Ureter (tissue), 1 donor: Measurements from ENCODE around the gene ANKRD29. TPM values are rescaled to one million over a fixed set of nuclear protein-coding genes. Genes with fewer than 3 reads are reported as not detected.
"Not testable (repeated sequence)": the region's sequence is repeated elsewhere in the genome, so short reads cannot be mapped to it uniquely, and the experiment has no call there.

Experiments used
- DNase-seq: peaks from one replicate; pipeline ENCODE4 v3.0.0-alpha.2; 2020; ENCODE audit warnings: low spot score
- total RNA-seq: library from RNA; stranded (reverse); gene quantifications from one replicate; pipeline ENCODE4 v1.2.4, GENCODE V29; 2023
- donor health status: DM: yes; HTN: yes; CAD: no.

Gene ANKRD29
- total RNA-seq, 1 donor from 2014 or later: 8.0 TPM

DNA sequence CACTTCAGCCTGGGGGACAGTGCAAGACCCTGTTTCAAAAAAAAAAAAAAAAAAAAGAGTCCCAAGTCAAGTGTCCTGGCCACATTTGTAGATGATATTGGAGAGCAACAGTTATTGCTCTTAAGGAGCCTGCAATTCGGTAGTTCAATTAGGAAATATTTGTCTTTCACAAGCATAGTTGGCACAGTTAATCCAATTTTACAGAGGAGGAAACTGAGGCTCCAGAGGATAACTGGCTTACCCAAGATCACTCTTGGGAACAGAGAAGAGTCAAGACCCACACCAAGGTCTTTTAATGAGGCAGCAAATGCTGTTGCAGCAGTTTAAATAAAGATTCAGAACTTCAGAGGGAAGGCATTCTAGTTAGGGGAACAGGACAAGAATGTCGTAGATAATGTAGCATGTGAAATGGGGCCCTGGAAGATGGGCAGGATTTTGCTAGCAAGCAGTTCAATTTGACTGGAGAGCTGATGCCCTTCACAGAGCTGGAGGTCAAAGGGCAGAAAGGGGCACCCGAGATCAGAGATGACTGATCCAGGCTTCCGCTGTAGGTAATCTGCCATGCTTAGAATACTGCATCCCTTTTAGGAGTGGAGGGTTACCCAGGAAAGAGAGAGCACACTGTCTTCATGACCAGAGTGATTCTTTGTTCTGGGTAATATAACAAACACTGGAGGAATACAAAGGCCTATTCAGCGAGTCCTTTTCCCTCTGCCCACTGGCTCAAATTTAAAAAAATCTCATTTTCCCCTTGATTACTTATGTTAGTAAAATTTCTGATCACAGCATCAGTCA is 79.4 kb downstream of the ANKRD29 start:
- DNase-seq: no peak

DNA sequence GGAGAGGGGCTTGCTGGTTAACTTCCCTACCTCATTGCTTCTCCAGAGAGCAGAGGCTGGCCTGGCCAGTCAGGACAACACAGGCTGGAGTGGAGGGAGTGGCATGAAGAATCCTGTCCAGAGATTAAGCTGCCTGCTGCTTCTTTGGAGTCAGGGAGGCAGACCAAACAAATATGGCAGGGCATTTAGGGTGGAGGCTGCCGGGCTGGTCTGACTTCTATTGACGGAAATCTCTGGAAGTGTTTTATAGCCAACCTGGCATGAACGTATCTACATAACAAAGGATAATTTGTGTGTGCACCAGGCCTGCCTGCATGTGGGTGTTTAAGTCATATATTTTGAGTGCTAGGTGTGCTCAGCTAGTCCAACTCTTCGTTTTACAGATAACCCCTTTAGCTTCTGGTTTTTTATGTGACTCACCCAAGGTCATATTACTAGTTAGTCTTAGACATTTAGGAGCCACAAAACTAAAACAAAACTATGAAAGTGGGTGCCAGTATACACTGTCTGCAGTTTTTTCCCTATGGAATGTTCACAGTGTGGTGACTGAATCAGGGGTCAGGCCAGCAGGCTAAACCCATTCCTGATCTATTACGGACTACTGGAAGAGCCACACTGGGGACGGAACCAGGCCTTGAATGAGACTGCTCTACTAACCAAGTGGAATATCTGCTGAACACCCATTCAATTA is 81.9 kb downstream of the ANKRD29 start:
- DNase-seq: no peak

DNA sequence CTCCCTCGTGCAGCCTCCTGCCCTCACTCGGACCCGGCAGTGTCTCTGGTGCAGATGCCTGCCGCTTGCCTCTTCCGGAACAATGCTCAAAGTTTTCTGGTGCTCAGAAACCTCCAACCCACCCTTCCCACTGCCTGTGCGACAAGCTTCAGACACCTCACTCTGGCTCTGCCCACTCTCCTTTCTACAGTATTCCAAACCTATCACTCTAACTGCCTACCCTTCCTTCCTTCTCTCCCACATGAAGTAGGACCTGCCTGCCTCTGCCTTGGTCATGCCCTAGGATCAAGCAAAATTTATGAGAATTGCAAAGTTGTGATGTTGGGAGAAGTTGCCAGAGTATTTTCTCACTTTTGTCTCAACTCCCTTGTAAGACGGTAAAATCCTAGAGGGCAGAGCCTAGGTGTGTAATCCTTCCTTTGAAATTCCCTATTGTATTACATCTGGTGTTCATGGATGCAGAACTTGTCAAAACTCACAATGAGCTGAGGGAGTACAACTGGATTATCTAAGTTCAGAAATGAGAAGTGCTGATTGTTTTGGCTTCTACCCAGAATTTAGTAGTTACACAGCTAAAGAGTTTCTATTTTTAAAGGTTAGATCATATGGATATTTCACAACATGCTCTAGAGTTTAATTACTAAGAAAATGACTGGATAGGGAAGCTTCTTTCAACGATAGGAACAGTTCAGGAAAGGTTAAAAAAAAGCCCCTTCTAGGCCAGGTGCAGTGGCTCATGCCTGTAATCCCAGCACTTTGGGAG is 83.6 kb downstream of the ANKRD29 start:
- DNase-seq: no peak

DNA sequence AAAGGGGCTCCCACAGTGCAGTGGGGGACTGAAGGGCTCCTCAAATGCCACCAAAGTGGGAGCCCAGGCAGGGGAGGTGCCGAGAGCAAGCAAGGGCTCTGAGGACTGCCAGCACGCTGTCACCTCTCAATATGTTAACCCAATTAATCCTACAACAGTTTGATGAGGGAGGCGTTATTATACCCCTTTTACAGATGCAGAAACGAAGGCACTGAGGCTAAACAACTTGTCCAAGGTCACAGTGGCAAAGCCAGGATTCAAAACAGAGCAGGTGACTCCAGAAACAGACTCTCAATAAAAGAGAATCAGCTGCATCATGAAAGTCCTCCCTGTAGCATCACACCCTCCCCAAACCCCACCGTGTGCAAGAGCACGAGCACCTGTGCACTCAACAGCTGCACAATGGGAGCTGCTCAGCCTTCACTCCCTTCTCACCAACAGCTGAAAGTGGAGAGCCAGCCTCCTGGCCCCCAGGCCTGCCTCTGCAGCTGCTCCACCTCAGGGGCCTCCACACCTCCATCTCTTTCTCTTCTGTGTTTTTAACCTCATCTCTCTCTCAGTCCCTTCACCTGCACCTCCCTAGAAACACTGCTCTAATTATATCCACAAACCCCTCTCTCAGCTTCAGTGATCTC is 84.5 kb downstream of the ANKRD29 start:
- DNase-seq: no peak

DNA sequence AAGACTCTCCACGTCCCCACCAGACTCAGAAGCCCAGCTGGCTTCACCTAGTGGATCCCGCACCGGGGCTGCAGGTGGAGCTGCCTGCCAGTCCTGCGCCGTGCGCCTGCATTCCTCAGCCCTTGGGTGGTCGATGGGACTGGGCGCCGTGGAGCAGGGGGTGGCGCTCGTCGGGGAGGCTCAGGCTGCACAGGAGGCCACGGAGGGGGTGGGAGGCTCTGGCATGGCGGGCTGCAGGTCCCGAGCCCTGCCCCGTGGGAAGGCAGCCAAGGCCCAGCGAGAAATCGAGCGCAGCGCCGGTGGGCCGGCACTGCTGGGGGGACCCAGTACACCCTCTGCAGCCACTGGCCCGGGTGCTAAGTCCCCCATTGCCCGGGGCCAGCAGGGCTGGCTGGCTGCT is 85.2 kb downstream of the ANKRD29 start:
- not testable (repeated sequence) for DNase-seq

DNA sequence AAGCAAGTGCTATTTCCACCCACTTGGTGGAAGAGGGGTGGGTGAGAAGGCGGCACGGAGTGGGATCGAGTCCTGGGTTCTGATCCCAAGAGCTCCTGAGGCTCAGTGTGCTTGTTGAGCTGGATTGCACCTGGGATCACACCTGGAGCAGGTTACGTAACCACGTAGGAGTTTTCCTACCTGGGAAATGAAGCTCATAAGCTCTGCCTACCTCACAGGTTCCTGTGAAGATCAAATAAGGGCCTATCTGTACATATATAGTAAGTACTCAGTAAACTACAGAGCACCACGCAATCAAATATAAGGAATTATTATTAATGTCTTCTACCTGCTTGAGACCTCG is 87.4 kb downstream of the ANKRD29 start:
- no peak for DNase-seq

DNA sequence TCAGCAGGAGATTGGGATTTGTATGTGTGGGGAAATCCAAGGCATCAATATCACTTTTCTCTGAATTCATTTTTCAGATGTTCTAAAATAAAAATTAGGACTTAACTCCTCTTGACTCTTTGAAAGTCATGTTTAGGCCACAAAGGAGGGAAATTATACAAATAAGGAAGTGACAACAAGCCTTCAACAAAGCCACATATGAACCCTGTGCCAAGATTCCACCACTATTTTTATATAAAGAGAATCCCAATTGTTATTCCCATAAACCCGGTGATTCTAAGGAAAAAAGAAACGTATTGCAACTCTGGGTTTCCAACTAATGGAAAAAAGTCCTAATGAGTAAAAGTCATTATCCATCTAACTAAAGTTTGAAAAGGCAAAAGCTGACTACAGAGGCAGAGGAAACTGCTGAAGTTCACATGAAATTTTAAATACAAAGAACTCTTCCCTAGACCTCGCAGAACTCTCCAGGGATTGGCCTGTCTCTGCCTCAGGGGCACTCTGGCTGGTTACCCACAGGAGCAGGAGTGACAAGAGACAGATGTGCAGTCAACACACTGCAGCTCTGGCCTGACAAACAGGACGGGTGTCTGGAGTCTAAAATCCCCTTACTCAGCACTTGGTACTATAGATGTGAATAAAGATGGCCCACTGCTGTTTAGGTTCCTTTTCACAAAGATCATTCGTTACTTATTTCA is 88.0 kb downstream of the ANKRD29 start:
- no peak for DNase-seq

DNA sequence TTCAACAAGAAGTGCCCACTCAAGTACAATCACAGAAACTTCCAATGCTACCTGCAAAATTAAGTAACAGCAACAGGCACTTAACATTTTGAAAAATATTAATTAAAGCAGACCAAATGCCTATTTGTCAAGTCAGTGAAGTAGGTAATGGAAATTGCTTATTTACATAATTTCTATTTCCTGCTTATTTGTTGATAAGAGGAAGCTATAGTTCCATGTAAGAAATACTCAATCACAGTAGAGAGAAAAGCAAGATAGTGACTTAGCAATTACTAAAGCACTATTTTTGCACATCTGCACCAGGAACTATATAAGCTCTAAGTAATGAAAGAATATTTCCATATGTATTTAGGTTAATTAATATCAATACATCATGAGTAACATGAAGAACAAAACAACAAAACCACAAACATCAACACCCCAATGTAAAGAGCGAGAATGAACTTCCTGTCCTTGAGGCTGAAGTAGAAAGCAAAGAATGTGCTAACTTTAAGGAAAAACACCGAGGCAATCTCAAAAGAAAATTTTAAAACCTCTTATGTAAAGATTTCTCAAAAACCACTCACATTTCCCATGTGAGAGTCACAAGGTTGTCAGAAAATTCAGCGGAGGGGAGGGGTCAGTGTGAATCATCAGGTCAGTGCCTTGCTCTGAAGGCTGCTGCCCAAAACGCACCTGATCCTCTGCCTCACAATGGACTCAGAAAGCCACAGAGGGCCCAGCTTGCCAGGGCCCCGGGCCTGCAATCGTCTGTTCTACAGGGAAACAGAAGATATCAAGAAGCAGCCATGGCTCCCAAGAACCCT is 88.9 kb downstream of the ANKRD29 start:
- DNase-seq: no peak

DNA sequence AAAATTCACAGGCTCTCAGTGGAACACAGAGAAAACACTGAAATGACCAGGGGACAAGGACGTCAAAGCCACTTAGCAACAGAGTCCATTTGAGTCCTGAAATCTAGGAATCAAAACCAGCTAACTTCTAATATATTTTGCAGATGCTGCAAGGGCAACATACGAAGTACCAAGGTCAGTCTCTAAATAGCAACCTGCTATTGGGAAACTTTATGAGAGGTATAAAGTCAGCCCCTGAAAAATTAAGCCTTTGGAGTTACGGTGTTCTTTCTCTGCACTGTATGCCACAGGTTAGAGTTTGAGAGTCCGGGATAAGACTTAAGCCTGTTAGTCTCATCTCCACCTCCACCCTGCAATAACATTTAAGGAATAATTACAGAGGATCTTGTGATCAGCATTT is 89.7 kb downstream of the ANKRD29 start:
- DNase-seq: no peak

DNA sequence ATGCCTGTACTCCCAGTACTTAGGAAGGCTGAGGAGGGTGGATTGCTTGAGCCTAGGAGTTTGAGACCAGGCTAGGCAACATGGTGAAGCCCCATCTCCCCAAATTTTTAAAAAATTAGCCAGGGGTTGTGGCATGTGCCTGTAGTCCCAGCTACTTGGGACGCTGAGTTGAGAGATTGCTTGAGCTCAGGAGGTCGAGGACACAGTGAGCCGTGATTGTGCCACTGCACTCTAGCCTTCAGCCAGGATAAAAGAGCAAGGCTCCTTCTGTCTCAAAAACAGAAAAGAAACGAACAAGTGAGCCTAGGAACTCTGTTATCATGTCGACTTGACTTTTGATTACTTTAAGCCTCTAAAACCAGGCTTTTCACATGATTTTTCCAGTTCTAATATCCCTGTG is 90.1 kb downstream of the ANKRD29 start:
- no peak for DNase-seq

DNA sequence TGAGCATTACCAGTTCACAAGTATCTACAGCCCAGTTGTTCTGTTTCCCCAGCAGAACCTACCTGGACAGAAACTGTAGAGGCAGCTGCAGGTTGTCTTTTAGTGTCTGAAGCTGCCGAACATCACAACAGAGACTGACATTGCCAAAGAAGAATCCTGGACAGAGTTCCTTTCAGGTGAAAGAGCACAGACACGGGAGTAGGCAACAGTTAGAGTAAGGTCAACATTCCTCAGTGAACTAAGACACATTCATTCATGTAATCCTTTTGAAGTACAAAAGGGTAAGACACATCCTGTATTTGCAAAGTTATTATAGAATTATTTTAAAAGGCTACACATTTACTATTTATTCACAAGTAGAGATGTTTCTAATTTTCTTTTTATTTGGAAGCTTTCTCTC is 90.7 kb downstream of the ANKRD29 start:
- no peak for DNase-seq

DNA sequence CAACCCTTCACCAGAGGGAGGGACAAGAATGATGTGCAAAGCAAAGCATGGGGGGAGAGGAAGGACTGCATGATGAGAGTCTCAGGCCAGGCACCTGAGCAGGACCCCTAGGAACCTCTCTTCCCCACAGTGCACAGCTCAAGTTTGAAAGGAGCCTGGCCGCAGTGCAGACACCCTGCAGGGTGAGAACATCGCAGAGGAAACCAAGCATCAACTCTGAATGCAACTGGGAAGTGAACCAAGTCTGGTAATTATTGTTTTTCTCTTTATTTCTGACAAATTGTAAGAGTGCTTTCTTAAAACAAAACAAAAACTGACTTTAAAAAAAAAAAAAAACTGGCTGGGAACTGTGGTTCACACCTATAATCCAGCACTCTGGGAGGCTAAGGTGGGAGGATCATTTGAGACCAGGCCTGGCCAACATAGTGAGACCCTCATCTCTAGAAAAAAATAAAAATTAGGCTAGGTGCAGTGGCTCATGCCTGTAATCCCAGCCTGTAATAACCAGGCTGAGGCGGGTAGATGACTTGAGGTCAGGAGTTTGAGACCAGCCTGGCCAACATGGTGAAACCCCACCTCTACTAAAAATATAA is 91.7 kb downstream of the ANKRD29 start:
- no peak for DNase-seq

DNA sequence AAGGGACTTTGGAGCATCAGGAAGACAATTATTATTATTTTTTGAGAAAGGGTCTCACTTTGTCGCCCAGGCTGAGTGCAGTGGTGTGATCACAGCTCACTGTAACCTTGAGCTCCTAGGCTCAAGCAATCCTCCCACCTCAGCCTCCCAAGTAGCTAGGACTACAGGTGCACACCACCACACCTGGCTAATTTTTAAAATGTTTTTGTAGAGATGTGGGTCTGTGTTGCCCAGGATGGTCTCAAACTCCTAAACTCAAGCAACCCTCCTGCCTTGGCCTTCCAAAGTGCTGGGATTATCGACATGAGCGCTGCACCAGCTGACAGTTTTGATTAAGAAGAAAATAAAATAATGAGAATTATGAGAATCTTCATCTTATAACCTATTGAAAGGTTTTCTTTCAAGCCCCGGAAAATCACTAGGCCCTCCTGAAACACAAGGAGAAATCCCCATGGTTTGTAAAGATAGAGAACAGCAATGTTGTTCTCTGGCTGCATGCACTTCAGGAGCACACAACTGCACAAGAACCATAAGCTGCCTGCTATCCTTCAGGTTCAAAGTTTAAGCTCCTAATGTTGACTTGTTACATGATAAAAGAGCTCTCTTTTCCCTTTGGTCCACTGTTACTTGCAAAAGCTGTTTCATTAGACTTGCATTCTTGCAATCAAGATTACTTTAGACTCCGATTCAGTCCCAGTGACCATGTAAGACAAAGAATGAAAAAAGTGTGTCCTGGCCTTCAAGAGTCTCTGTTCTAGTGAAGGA is 93.2 kb downstream of the ANKRD29 start:
- DNase-seq: no peak

DNA sequence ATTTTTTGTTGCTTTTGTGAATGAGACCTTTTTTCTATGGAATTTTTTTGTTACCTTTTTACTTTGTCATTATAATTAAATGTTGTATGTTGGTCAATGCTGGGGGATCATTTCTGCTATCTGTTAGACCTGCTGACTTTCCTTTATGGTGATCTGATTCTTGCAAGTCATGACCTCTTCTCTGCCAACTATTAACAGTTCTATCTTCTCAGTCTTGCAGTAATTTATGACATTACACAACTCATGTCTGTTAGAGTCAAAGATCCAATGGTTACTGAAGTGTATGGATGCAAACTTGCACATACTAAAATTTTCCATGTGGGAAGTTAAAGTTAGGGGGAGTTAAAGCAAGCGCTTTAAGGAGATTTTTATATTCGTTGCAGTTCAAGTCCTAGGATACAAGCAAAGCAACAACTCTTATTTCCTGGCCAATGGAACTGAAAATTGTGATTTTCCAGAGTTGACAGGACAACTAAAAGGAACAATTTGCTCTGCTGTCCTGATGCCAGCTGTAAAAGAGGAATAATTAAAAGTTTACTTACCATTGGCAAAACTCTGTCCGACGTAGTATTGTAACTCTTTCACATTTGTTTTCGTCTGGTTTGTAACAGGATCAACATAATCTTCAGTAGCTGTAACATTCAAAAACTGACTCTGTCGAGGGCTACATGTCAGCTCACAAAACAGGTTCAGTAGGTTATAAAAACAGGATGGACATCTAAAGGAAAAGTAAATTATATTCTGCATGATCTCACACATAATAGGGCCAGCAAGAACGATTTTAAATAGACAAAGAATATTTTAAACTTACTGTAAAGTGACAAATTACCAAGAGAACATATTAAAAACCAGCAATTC is 94.2 kb downstream of the ANKRD29 start:
- no peak for DNase-seq

DNA sequence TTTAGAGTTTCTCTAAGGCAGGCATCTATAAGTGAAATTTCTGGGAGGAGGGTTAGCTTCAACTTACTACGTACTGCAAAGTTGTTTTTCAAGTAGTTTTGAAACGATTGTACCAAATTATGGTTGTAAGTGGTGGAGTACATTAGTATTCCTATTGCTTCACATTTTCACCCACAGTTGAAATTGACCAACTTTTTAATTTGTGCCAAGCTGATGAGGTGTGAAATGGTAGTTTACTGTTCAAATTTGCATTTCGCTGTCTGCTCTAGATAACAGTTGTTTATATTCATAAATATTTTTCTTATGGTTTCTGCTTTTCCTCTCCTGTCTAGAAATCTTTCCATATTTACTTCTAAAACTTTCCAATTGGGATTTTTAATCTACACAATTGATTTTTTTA is 95.0 kb downstream of the ANKRD29 start:
- no peak for DNase-seq

DNA sequence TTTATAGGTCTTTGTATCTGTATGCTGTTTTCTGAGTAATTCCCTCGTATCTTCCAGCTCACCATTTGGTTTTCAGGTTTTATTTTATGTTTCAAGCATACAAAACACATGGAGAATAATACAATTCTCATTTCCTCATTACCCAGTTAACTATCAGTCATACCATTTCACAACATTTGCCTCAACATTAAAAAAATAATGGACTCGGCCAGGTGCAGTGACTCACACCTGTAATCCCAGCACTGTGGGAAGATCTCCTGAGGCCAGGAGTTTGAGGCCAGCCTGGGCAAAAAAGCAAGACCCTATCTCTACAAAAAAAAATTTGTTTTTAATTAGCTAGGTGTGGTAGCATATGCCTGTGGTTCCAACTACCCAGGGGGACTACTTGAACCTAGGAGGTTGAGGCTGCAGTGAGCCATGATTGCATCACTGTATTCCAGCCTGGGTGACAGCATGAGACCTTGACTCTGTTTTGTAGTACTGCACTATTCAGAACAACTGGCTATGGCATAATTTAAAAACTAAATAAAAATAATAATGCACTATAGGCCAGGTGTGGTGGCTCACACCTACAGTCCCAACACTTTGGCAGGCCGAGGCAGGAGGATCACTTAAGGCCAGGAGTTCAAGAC is 96.7 kb downstream of the ANKRD29 start:
- no peak for DNase-seq

DNA sequence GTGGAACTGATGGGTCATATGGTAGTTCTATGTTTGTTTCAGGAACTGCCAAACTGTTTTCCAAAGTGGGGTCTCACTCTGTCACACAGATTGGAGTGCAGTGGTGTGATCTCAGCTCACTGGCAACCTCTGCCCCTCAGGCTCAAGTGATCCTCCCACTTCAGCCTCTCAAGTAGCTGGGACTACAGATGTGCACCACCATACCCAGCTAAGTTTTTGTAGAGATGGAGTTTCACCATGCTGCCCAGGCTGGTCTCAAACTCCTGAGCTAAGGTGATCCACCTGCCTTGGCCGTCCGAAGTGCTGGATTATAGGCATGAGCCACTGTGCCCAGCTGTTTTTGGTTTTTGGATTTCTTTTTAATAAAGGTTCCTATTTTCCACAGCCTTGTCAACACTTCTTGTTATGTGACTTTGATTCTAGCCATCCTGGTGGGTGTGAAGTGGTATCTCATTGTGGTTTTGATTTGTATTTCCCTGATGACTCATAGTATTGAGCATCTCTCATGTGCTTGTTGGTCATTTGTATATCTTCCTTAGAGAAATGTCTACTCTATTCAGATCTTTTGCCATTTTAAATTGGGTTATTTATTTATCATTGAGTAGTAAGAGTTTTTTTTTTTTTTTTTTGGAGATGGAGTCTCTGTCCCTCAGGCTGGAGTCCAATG is 99.2 kb downstream of the ANKRD29 start:
- no peak for DNase-seq

DNA sequence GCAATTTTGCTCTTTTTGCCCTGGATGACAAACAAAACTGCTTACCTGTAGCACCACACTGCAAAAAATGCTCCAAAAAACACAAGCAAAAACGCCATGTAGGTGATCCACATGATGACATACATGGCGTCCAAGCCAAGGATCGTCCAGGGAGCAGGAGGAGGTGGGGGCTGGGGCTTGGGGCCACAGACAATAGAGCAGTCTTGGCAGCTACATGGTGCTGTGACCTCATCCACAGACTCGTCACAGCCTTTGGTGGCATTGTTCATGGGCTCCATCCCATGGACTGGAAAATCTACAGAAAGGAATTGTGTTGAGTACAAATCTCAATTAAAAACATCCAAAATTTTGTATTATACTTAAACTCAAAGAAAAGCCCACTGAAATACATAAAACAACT is 102.5 kb downstream of the ANKRD29 start:
- DNase-seq: no peak
